Loucy (cell line): ENCODE data around the gene DCUN1D2.

Source experiments
- H2AFZ ChIP-seq: fragments of 200-600 bp; sonication (generic); 2 replicates; pipeline ENCODE4 v1.6.0; 2016; ENCODE audit warnings: antibody characterized with exemption, mild to moderate bottlenecking, low read length, moderate library complexity
- H3F3A ChIP-seq: fragments of 200-600 bp; 2 replicates; pipeline ENCODE4 v1.6.0; 2016; ENCODE audit warnings: antibody characterized with exemption, low read depth, mild to moderate bottlenecking
- H3K27me3 ChIP-seq: fragments of 200-600 bp; sonication (generic); 2 replicates; pipeline ENCODE4 v1.6.1; 2014; ENCODE audit warnings: low read length, mild to moderate bottlenecking; ENCODE audit not compliant: insufficient read depth, poor library complexity, severe bottlenecking
- H3K36me3 ChIP-seq: fragments of 200-600 bp; sonication (generic); 2 replicates; pipeline ENCODE4 v1.6.1; 2016; ENCODE audit warnings: low read length; ENCODE audit not compliant: insufficient read depth
- H3K4me1 ChIP-seq: fragments of 200-600 bp; sonication (generic); 2 replicates; pipeline ENCODE4 v1.5.1; 2014; ENCODE audit warnings: low read length, mild to moderate bottlenecking; ENCODE audit not compliant: insufficient read depth, poor library complexity, severe bottlenecking
- H3K4me2 ChIP-seq: fragments of 200-600 bp; sonication (generic); 2 replicates; pipeline ENCODE4 v1.6.0; 2014; ENCODE audit warnings: antibody characterized with exemption, low read length, low read depth, mild to moderate bottlenecking; ENCODE audit not compliant: poor library complexity, severe bottlenecking
- H3K4me3 ChIP-seq: fragments of 200-600 bp; sonication (generic); 2 replicates; pipeline ENCODE4 v1.5.1; 2014; ENCODE audit warnings: low read length, mild to moderate bottlenecking, mixed read lengths; ENCODE audit not compliant: poor library complexity, severe bottlenecking
- H3K79me2 ChIP-seq: fragments of 200-600 bp; sonication (generic); 2 replicates; pipeline ENCODE4 v1.6.1; 2014; ENCODE audit warnings: low read length; ENCODE audit not compliant: insufficient read depth
- H3K9ac ChIP-seq: fragments of 200-600 bp; sonication (generic); 2 replicates; pipeline ENCODE4 v1.6.0; 2014; ENCODE audit warnings: mild to moderate bottlenecking, low read depth, low read length, moderate library complexity; ENCODE audit not compliant: poor library complexity, severe bottlenecking
- H3K9me2 ChIP-seq: fragments of 200-600 bp; sonication (generic); replicated peaks from 2 replicates; pipeline ENCODE4 v1.6.1; 2016; ENCODE audit warnings: low read depth, low read length, mixed read lengths
- H3K9me3 ChIP-seq: fragments of 200-600 bp; sonication (generic); 2 replicates; pipeline ENCODE4 v1.6.1; 2014; ENCODE audit warnings: mild to moderate bottlenecking, antibody characterized with exemption, low read length, low read depth; ENCODE audit not compliant: insufficient read depth
- H4K20me1 ChIP-seq: fragments of 200-600 bp; sonication (generic); 2 replicates; pipeline ENCODE4 v1.6.0; 2014; ENCODE audit warnings: antibody characterized with exemption, low read length, mild to moderate bottlenecking; ENCODE audit not compliant: insufficient read depth, poor library complexity, severe bottlenecking
- CTCF ChIP-seq: fragments of 200-600 bp; sonication (generic); conservative IDR thresholded peaks from 2 replicates; pipeline ENCODE4 v1.5.1; 2014; ENCODE audit warnings: mild to moderate bottlenecking, antibody characterized with exemption, low read length
- EZH2phosphoT487 ChIP-seq: fragments of 200-600 bp; IDR thresholded peaks from 2 replicates; pipeline ENCODE4 v1.6.1; 2018; ENCODE audit warnings: antibody characterized with exemption, mild to moderate bottlenecking, moderate library complexity, borderline replicate concordance

Gene DCUN1D2

GRCh38 chr13:113538689-113539058, 48.2 kb upstream of the DCUN1D2 start:
- TF ChIP-seq CTCF = no peak
- TF ChIP-seq EZH2phosphoT487 = no peak
- no peaks in the 10 kb centered on the region for H3K79me2 ChIP-seq
- no peaks in the 10 kb centered on the region for H3F3A ChIP-seq
- no peaks in the 10 kb centered on the region for H4K20me1 ChIP-seq
- H3K9me2 ChIP-seq = no peaks in the 10 kb centered on the region
- H3K9me3 ChIP-seq = no peaks in the 10 kb centered on the region
- H3K4me3 ChIP-seq = no peak overlapping the region
- no peaks in the 10 kb centered on the region for H3K36me3 ChIP-seq
- H3K27me3 ChIP-seq = no peaks in the 10 kb centered on the region
- no peak overlapping the region for H2AFZ ChIP-seq
- no peaks in the 10 kb centered on the region for H3K4me1 ChIP-seq
- no peak overlapping the region for H3K4me2 ChIP-seq
- H3K9ac ChIP-seq = no peak overlapping the region

GRCh38 chr13:113537909-113538688, 47.6 kb upstream of the DCUN1D2 start:
- H3K4me2 ChIP-seq = no peak overlapping the region
- H3K27me3 ChIP-seq = no peaks in the 10 kb centered on the region
- H3K4me1 ChIP-seq = no peaks in the 10 kb centered on the region
- no peaks in the 10 kb centered on the region for H4K20me1 ChIP-seq
- no peaks in the 10 kb centered on the region for H3K9me3 ChIP-seq
- H3K9ac ChIP-seq = no peak overlapping the region
- no peaks in the 10 kb centered on the region for H3K79me2 ChIP-seq
- TF ChIP-seq EZH2phosphoT487 = no peak
- no peak for TF ChIP-seq CTCF
- no peaks in the 10 kb centered on the region for H3K9me2 ChIP-seq
- H2AFZ ChIP-seq = no peak overlapping the region
- no peaks in the 10 kb centered on the region for H3K36me3 ChIP-seq
- H3F3A ChIP-seq = no peaks in the 10 kb centered on the region
- no peak overlapping the region for H3K4me3 ChIP-seq

GRCh38 chr13:113537205-113537604, 46.7 kb upstream of the DCUN1D2 start:
- Histone ChIP-seq H3K27me3 (no peaks in the 10 kb centered on the region), H3K4me2 (no peak overlapping the region), H3F3A (no peaks in the 10 kb centered on the region), H3K79me2 (no peaks in the 10 kb centered on the region), H3K4me1 (no peaks in the 10 kb centered on the region), H3K9ac (no peak overlapping the region), H3K9me3 (no peaks in the 10 kb centered on the region), H3K9me2 (no peaks in the 10 kb centered on the region), H2AFZ (no peak overlapping the region), H3K36me3 (peaks cover 2% of the 10 kb centered on the region; the same call in 1 of the 2 replicates), H4K20me1 (no peaks in the 10 kb centered on the region), H3K4me3 (no peak overlapping the region)
- TF ChIP-seq CTCF = no peak
- TF ChIP-seq EZH2phosphoT487 = no peak
